OCI-LY1 (cell line): ENCODE measurements around the gene HBB.

Experiments used
- EZH2 ChIP-seq: fragments of 200-600 bp; sonication (generic), shearing (Covaris generic); IDR thresholded peaks from 2 replicates; pipeline ENCODE4 v1.8.0; 2017; ENCODE audit warnings: borderline replicate concordance, mixed run types, mild to moderate bottlenecking, antibody characterized with exemption, low read length, moderate library complexity, mixed read lengths
- TF ChIP-seq, protein P1 (sequence below): fragments of 200-600 bp; sonication (generic), shearing (Covaris generic); IDR thresholded peaks from 2 replicates; pipeline ENCODE4 v1.5.1; 2017; ENCODE audit warnings: mild to moderate bottlenecking, antibody characterized with exemption, low read length, moderate library complexity, mixed read lengths

DNA sequence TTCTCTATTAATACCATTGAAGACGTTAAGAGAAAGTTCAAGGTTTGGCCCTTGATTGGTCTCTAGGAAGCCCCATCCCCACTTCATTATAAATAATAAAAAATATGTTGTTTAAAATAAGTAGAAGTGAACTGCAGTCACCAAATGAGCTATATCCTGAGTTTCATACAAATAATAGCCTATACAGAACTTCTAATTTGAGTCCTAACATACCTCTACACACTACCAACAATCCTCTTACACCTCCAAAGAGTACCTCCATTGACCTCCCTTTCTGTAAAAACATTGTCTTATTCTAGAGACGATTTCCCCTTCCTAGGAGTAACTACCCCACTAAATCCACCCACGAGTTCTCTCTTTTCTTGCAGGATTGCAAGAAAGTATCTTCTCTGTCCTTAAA lies 14.6 kb upstream of the HBB start:
- TF ChIP-seq, protein P1, sequence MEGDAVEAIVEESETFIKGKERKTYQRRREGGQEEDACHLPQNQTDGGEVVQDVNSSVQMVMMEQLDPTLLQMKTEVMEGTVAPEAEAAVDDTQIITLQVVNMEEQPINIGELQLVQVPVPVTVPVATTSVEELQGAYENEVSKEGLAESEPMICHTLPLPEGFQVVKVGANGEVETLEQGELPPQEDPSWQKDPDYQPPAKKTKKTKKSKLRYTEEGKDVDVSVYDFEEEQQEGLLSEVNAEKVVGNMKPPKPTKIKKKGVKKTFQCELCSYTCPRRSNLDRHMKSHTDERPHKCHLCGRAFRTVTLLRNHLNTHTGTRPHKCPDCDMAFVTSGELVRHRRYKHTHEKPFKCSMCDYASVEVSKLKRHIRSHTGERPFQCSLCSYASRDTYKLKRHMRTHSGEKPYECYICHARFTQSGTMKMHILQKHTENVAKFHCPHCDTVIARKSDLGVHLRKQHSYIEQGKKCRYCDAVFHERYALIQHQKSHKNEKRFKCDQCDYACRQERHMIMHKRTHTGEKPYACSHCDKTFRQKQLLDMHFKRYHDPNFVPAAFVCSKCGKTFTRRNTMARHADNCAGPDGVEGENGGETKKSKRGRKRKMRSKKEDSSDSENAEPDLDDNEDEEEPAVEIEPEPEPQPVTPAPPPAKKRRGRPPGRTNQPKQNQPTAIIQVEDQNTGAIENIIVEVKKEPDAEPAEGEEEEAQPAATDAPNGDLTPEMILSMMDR, result no peak
- no peak for TF ChIP-seq EZH2
